ENCODE results near the gene CILP.
A peak's percentile ranks its signal among the peaks of the same experiment; 100 is the strongest.

Gene CILP

GRCh38 chr15:65223996-65224395 lies 12.7 kb upstream of the CILP start:
- no peak for DNase-seq

- no peak for DNase-seq
Observed at GRCh38 chr15:65222891-65223290, 11.6 kb upstream of the CILP start.

- no peak for DNase-seq
Observed at GRCh38 chr15:65221697-65222096, 10.4 kb upstream of the CILP start.

DNA sequence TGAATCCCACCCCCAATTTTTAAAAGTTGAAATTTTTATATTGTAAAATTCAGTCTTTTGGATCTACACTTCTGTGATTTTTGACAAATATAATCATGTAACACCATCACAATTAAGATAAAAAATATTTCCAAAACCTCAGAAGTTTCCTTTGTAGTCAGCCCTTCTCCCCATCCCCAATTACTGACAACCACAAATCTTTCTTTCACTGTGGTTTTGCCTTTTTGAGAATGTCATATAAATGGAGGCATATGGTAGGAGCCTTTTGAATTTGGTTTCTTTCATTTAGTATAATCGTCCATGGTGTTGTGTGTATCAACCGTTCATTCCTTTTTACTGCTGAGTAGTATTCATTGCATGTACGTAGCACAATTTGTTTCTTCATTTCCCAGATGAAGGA lies 7.9 kb upstream of the CILP start:
- peak in 1 of 5 experiments; percentile 51 for DNase-seq

DNA sequence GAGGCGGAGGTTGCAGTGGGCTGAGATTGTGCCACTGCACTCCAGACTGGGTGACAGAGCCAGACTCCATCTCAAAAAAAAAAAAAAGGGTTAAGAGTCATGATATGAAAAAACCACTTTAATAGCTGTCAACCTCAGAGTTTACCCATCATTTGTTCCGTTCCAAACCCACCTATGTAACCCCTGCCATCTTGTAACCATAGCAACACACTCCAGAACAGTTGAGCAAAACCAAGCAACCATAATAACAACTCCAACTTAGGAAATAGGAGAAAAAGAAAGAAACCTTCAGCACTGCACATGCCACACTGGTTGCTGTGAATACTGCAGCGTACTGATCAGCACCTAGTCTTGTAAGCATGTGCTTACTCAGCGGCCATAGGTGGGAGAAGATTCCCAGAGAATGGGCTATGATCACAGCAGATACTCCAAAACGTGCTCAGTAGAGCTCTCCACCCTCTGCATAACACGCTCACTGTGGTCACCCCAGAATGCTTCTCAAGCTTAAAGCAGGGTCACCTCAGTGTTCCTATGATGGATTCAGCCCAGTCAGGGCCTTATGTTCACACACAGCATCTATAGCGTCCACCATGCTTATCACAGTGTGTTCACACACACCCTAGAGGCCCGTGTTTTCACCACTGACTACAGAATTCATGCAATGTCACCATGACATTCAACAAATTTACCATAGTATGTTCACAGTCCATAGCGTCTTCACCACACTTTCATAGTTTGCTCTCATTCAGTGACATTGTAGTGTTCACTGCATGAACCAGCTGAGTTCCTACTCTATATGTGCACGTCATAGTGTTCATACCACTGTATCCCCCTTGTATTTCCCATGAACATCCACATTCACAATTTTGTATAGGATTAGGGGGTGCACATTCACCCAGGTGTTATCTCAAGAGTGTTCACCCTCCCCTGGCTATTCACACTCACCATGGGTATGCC lies 6.5 kb upstream of the CILP start:
- peak in 1 of 5 experiments; percentile 45 for DNase-seq

DNA sequence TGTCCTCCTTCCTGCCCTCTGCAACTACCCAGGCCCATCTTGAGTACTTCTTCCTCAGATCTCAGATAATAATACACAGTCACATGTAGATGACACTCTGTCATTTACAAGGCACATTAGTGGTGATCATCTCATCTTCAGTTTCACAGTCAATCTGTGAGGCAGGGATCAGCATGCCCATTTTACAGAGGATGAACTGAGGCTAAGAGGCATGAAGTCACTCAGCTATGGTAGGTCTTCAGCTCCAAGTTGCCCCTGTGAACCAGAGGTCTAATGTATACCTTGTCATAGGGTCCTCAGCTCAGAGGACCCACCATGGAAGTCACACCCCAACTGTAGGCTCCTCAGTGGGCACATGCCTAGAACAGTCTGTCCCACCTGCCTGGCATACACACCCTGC lies 4.2 kb upstream of the CILP start:
- DNase-seq: no peak

DNA sequence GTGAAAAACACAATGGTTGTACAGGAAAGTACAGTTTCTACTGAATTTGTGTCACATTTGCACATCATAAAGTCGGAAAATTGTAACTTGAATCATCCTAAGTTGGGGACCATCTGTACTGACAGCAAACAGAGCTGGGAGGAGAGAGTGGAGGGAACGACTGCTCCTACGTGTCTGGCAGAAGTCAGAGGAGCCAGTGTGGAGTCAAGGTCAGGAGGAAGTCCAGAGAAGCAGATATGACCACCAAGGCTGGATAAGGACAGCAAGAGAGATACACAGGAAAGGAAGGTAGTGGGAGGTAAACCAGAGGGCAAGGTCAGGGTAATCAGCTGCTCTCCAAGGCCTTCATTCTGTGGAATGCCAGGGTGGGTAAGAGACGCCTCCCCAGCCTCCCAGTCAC lies 2.7 kb upstream of the CILP start:
- DNase-seq: no peak

DNA sequence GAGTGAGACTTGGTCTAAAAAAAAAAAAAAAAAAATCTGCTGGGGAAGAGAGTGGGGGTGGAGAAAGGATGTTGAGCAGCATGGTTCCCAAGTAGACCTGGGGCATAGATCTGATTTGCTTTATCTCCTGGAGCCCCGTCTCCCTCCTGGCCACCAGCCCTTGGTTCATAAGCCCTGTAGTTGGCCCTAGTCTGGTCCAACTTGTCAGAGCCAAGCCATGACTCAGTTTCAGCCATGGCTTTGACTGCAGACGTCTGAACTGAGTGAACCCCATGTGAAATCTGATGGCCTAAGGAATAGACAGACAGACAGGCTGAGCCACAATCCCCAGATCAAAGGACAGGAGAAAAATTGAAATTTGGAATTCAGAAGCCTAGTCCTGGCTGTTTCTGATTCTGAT lies 2.0 kb upstream of the CILP start:
- no peak for DNase-seq

- peak in 2 of 5 experiments; percentile 9 to 66 for DNase-seq
Observed at GRCh38 chr15:65212097-65212496, 824 bp upstream of the CILP start.

- DNase-seq: no peak
Observed at GRCh38 chr15:65211482-65211982, 259 bp upstream of the CILP start.

DNA sequence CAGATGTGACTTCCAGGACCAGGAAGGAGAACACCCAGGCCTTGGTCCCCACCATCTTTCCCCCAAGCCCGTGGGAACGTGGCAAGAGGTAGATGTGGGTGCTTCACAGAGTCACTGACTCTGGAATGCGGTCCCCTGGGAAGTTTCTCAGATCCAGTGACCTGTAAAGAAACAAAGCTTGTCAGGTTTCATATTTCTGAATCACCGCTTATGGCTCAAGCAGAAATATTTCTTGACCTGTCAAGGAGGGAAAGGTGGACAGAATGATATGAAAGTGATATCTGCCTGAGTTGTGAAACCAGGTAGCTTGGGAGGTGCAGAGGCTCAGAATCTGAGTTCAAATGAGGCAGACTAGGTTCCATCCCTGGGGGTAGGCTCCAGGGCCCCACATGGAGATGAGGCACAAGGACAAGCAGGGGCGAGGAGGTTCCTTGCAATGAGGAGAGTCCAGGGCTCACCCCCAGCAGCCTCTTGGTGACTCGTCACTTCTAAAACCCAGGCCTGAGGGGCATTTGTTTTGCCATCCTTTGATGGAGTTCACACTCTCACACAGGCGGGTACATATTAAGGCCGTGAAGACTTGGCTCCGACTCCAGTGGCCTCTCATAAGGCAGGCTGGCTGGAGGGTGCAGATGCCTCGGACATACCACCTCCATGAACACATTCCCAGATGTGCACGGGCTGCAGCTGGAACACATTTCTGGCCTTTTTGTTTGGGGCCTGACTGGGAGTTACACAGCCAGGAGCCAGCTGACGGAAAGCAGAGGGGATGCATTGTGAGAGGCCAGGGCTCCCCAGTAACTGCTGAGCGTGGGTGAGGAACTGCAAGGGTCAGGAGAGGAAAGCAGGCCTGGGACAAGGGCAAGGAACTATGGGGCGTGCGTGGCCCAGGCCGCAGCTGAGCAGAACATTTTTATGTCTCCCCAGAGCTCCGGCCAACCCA lies 1.3 kb downstream of the CILP start:
- no peak for DNase-seq

DNA sequence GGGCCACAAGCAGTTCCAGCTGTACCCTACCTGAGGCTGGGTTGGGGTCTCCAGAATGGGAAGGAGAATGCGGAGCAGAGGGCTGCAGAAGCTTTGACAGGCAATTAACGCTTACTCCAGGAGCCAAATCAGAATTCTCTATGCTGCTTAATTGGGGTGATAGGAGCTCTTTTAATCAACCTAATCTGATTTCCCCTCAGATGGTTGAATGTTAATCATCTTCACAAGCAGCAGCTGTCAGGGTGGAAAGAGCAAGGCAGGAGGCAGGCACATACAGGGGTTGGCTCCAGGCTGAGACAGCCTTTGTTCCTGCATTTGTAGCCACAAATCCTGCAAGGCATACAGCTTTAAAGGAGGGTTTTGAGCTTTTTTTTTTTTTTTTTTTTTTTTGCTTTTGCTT lies 2.6 kb downstream of the CILP start:
- no peak for DNase-seq

DNA sequence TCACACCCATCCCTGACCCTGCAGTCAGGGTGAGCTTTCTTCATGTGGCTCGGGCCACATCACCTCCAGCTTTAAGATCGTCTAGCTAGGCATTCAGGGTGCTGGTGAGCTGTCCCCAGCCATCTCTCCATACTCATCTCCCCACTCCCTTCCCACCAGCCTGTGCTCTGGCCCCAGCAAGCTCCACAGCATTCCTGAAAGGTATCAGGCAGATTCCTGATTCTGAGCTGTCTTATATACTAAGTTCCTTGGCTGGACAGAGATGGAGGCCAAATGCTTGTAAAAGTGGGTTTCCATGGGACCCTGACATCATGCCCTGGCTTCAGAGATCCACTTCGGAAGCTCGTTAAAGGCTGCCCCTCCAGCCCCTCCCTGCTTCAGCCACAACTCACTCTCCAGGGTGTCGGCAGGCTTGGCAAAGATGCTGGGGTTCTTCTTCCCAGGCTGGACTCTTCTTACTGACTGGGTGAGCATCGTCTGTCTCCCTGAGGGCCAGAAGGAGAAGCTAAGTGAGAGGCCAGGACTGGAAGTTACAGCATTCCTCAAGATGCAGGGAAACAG lies 3.9 kb downstream of the CILP start:
- no peak for DNase-seq

- DNase-seq: no peak
Observed at GRCh38 chr15:65206750-65207149, 4.5 kb downstream of the CILP start.

DNA sequence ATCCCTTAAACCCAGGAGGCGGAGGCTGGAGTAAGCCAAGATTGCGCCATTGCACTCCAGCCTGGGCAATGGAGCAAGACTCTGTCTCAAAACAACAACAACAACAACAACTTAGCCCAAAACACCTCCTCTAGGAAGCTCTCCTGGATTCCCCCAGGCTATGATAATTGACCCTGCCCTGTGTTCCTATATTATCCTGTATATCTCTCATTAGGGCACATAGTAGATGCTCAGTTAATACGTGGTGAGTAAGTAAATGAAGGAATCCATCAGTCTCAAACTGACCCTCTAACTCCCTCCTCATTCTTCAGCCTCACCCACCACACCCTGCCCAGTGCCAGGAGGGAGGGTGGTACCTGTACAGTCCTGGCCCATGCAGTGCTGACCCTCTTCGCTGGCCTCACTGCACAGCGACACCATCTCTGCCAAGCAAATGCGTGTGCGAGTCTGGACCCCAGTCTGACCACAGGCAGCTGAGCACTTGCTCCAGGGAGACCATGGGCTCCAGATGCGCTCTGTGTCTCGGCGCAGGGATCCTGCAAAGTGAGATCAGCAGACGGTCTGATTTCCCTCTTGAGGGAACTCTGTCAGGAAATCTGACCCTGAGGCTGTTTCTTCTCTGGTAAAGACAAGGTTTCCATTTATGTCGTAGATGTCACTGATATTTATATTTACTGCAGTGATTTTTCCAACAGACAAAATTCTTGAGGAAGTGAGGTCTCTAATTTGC lies 6.2 kb downstream of the CILP start:
- no peak for DNase-seq

- no peak for DNase-seq
Observed at GRCh38 chr15:65204236-65204930, 6.9 kb downstream of the CILP start.

DNA sequence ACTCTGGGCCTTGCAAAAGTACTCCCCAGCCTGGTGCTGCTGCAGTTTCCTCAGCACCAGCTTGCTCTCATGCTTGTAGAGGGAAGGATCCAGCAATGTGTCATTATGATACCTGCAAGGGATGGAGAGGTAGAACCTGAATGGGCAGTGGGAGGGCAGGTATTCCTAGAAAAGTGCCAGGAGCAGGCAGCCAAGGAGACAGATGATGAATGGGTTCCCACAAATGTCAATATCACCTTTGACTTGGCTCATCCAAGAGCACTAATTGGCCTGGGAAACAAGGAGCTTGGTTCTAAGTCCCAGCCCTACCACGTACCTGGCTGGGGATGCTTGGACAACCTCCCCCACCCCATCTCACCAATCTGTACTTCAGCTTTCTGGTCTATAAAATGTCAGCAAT lies 9.4 kb downstream of the CILP start:
- DNase-seq: no peak

- DNase-seq: no peak
Observed at GRCh38 chr15:65198571-65198970, 12.7 kb downstream of the CILP start.

GRCh38 chr15:65197337-65197645 lies 14.0 kb downstream of the CILP start:
- no peak for DNase-seq

DNA sequence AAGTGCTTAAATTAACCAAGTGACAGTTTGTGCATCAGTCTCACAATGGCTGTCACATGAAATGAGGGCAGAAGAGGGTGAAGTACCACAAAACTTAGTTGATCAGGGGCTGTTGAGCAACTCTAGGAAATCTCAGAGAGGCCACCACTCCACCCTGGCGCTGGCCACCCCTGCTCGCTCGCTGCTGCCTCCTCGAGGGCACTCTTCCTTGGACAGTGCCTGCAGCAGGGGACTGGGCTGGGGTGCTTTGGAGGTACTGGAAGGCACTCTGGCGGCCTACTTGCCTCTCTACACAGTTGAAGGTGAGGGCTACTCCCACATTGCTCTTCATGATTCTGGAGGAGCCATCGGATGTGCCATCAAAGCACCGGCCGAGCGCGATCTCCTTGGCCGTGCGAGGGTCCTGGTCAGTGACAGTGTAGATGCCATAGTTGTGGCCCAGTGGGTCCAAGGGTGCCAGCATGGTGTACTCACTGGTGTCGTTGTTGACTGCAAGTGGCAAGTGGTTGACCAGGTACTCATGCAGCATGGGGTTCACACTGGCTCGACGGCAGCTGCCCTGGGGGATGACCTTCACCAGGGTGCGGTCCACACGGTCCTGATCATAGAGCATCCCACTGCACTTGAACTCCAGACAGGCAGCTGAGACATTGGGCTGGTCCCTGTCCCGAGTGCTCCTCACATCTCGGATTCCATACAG lies 14.5 kb downstream of the CILP start:
- no peak for DNase-seq

DNA sequence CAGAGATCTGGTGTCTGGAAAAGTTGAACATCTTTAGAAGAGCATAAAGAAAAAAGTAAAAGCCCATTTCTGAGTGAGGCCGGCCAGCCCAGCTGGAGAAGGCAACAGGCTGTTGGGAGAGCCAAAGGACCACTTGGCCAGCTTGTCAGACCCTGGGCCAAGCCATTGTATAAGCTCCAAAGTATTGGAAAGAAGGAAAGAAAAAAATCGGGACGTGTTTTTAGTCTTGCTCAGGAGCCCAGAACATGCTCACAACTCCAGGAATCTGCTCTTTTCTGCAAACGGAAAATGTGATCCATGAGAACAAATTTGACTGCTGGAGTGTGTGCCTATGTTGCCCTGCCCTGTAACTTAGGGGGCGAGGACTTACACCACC lies 15.7 kb downstream of the CILP start:
- DNase-seq: no peak

Data from T-helper 2 cell (primary cell).